ENCODE measurements around the gene BCLAF1. TPM values are rescaled to one million over a fixed set of nuclear protein-coding genes. Genes with fewer than 3 reads are reported as not detected.
A peak's percentile ranks its signal among the peaks of the same experiment; 100 is the strongest.
"Not testable (repeated sequence)": the region's sequence is repeated elsewhere in the genome, so short reads cannot be mapped to it uniquely, and the experiment has no call there.

The BCLAF1 gene
- total RNA-seq, 1 experiment from 2014 or later, result 207 TPM

DNA sequence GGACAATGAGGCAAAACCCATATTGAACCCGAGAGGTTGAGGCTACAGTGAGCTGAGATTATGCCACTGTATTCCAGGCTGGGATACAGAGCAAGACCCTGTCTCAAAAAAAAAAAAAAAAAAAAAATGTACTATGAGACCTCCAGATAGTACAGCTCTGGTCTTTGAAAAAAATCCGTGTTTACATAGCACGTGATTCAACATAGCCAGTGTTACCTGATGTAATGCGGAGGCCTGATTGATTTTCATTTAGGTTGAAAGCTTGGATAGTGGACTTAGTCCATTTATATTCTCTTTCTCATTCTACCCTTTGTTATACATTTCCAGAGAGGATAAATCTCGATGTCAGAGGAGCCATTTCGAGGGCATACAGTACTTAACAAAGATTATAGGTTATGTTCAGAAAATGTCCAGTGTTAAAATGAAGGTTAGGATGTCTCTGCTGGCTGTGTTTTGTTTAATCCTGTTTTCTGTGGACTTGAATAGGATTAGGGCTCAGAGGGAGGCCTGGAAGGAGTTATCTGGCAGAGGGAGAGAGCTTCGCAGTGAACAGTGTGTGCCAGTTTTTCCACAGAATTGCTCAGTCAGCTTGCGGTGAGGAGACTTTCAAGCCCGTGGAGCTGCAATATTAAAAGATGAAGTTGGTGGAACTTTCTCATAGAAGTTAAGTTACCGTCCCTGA lies 33.9 kb upstream of the BCLAF1 start:
- H3K27ac ChIP-seq, result no peak overlapping the region
- no peaks in the 10 kb centered on the region for H3K27me3 ChIP-seq
- no peaks in the 10 kb centered on the region for H3K4me1 ChIP-seq
- H3K4me3 ChIP-seq, result no peak overlapping the region
- H3K9me3 ChIP-seq (replicated peaks), result no peaks in the 10 kb centered on the region
- no peaks in the 10 kb centered on the region for H3K36me3 ChIP-seq
- DNase-seq, result no peak

DNA sequence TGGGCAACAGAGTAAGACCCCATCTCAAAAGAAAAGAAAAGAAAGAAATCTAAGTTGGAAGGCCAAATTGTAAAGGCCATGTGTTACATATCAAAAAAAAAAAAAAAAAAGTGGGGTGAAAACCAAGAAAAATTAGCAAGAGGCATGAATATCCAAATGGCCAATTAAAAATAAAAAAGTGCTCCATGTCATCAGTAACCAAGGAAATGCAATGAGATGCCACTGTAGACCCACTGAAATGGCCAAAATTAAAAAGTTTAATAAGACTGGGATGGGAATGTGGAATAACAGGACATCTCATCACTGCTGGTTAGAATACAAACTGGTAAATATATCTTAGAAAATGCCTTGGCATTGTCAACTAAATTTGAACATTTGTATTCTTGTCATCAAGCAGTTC lies 30.1 kb upstream of the BCLAF1 start:
- DNase-seq, result no peak
- H3K36me3 ChIP-seq, result no peaks in the 10 kb centered on the region
- H3K4me1 ChIP-seq, result no peaks in the 10 kb centered on the region
- H3K9me3 ChIP-seq (replicated peaks), result no peaks in the 10 kb centered on the region
- H3K27ac ChIP-seq, result no peak overlapping the region
- H3K4me3 ChIP-seq, result no peak overlapping the region
- 0 out of 2 replicates have a peak, but pooled peaks cover 6% of the 10 kb centered on the region for H3K27me3 ChIP-seq

DNA sequence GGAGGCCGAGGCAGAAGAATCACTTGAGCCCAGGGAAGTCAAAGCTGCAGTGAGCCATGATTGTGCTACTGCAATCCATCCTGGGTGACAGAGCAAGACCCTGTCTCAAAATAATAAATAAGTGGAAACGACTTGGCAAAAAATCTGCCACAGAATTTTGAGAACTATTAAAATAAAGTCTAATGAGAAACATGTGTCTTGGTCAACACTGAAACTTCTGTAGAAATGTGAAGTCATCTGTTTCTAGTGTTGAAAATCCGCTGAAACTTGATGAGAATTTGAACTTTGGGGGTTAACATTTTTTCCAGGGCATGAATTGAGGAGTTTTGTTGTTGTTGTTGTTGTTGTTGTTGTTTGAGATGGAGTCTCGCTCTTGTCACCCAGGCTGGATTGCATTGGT lies 29.0 kb upstream of the BCLAF1 start:
- Histone ChIP-seq H3K27ac (no peak overlapping the region), H3K9me3 (replicated peaks) (no peaks in the 10 kb centered on the region), H3K36me3 (no peaks in the 10 kb centered on the region), H3K4me3 (no peak overlapping the region), H3K27me3 (0 out of 2 replicates have a peak, but pooled peaks cover 6% of the 10 kb centered on the region), H3K4me1 (no peaks in the 10 kb centered on the region)
- DNase-seq, result no peak

DNA sequence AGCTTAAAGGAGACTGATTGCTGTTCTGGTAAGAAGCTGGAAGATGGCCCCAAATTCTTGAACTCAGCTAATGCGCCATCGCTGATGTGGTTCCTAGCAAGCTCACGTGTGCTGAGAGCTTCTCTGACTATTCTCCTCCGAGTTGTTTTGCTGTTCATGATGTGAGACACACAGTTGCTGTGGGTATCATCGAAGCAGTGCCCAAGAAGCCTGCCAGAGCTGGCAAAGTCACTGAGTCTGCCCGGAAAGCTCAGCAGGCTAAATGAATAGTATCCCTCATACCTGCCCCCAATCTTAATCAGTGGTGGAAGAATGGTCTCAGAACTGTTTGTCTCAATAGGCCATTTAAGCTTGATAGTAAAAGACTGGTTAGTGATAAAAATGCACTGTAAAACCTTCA lies 28.3 kb upstream of the BCLAF1 start:
- Histone ChIP-seq H3K4me1 (no peaks in the 10 kb centered on the region), H3K4me3 (no peak overlapping the region), H3K9me3 (replicated peaks) (no peaks in the 10 kb centered on the region), H3K27me3 (0 out of 2 replicates have a peak, but pooled peaks cover 6% of the 10 kb centered on the region), H3K36me3 (no peaks in the 10 kb centered on the region), H3K27ac (no peak overlapping the region)
- DNase-seq, result no peak

DNA sequence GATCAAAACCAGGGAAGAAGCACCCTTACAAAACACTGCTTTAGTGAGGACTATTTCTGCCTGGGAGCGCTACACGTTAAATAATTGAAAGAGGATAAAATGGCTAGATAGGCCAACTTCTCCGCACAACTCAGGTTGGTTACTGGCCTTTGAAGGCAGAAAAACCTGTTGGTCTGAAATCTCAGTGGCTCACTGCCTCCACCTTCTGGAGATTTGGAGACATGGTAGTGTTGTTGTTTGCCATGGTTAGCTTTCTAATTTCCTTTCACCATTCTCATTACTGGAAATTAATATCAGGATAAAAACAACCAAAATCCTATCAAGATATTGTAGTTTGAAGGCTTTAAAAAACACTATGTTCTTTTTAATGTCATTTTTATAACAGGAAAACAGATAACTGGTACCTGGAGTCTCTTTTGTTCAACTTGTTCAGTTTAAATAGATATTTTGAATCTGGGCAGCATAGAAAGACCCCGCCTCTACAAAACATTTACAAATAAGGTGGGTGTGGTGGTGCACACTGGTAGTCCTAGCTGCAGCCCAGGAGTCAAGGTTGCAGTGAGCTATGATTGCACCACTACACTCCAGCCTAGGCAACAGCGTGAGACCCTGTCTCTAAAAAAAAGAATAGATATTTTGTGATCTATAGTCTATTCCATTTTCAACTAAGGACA lies 27.5 kb upstream of the BCLAF1 start:
- Histone ChIP-seq H3K4me1 (no peaks in the 10 kb centered on the region), H3K27me3 (0 out of 2 replicates have a peak, but pooled peaks cover 6% of the 10 kb centered on the region), H3K9me3 (replicated peaks) (no peaks in the 10 kb centered on the region), H3K27ac (no peak overlapping the region), H3K36me3 (no peaks in the 10 kb centered on the region), H3K4me3 (no peak overlapping the region)
- DNase-seq, result peak; percentile 36 to 68

DNA sequence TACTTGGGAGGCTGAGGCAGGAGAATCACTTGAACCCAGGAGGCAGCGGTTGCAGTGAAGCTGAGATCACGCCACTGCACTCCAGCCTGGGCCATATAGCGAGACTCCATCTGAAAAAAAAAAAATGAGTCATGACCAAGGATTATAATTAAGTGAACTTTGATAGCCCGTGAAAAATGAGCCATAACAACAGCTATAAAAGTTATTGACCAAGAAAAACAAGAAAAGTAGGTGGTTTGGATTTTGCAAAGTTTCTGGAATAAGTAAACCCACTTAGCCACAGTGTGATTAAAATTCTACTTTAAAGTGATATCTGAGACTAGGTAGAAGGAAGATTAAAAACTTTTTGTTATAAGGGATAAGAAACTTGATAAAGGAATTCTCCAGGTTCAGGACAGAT lies 25.9 kb upstream of the BCLAF1 start:
- DNase-seq, result no peak
- H3K27me3 ChIP-seq, result 0 out of 2 replicates have a peak, but pooled peaks cover 6% of the 10 kb centered on the region
- no peaks in the 10 kb centered on the region for H3K9me3 ChIP-seq (replicated peaks)
- no peaks in the 10 kb centered on the region for H3K36me3 ChIP-seq
- H3K27ac ChIP-seq, result no peak overlapping the region
- H3K4me1 ChIP-seq, result no peaks in the 10 kb centered on the region
- no peak overlapping the region for H3K4me3 ChIP-seq

DNA sequence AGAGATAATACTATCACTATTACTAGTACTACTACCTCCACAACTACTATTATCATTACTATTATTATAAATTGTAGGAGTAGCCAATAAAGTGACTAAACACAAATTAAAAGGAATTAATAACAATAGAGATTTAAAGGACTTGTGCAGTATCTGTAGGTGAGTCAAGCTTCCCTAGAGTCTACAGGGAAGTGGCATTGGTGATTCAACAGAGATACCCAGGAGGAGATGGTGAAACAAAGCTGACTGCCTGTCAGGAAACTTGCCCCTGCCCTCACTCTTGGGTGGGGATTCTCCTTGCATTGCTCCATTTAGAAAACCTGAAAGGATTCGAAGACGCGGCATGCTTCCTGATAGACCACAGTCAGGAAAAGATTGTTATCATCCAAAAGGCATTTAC lies 23.3 kb upstream of the BCLAF1 start:
- H3K27ac ChIP-seq, result no peak overlapping the region
- H3K4me3 ChIP-seq, result no peak overlapping the region
- H3K4me1 ChIP-seq, result no peaks in the 10 kb centered on the region
- no peaks in the 10 kb centered on the region for H3K9me3 ChIP-seq (replicated peaks)
- H3K27me3 ChIP-seq, result 0 out of 2 replicates have a peak, but pooled peaks cover 6% of the 10 kb centered on the region
- no peaks in the 10 kb centered on the region for H3K36me3 ChIP-seq
- no peak for DNase-seq

DNA sequence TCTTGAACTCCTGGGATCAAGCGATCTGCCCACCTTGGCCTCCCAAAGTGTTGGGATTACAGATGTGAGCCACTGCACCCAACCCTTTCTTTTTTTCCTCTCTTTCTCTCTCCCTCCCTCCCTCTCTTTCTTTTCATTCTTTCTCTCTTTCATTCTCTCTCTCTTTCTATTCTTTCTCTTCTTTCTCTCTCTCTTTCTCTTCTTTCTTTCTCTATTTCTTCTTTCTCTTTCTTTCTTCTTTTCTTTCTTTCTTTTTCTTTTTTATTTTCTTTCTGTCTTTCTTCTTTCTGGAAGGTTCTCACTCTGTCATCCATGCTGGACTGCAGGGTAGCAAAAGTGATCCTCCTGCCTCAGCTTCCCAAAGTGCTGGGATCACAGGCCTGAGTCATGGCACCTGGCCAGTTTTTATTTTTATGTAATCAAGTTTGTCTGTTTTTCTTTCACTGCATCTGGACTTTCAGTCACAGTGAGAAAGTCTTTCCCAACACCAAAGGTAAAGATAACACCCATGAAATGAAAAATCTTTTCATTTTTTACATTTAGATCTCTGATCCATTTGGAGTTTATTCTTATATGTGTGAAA lies 20.2 kb upstream of the BCLAF1 start:
- no peak overlapping the region for H3K4me3 ChIP-seq
- no peak for DNase-seq
- no peak overlapping the region for H3K27ac ChIP-seq
- no peaks in the 10 kb centered on the region for H3K36me3 ChIP-seq
- H3K27me3 ChIP-seq, result no peaks in the 10 kb centered on the region
- no peaks in the 10 kb centered on the region for H3K4me1 ChIP-seq
- H3K9me3 ChIP-seq (replicated peaks), result no peaks in the 10 kb centered on the region

DNA sequence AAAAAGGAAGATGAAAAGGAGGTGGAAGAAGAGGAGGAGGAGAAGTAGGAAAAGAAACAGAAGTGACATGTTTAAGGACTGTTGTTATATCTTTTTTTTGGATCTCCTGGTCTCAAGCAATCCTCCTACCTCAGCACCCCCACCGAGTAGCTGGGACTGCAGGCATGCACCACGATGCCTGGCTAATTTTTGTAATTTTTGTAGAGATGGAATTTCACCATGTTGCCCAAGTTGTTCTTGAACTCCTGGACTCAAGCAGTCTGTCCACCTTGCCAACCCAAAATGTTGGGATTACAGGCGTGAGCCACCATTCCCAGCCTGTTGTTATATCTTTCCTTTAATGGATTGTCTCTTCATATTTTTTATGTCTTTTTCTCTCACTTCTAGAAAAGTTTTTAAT lies 19.5 kb upstream of the BCLAF1 start:
- H3K36me3 ChIP-seq, result no peaks in the 10 kb centered on the region
- DNase-seq, result no peak
- no peaks in the 10 kb centered on the region for H3K9me3 ChIP-seq (replicated peaks)
- no peak overlapping the region for H3K27ac ChIP-seq
- no peaks in the 10 kb centered on the region for H3K27me3 ChIP-seq
- H3K4me3 ChIP-seq, result no peak overlapping the region
- H3K4me1 ChIP-seq, result no peaks in the 10 kb centered on the region

DNA sequence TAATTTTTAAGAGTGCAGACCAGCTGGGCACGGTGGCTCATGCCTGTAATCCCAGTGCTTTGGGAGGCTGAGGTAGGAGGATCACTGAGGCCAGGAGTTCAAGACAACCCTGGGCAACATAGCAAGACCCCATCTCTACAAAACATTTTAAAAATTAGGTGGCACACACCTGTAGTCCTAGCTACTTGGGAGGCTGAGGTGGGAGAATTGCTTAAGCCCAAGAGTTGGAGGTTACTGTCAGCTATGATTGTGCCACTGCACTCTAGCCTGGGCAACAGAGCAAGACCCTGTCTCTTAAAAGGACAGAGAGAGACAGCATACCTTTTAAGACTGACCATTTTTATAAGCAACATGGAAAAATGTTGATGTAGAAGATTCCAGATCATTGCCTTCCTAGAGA lies 18.8 kb upstream of the BCLAF1 start:
- not testable (repeated sequence) for H3K9me3 ChIP-seq (replicated peaks); DNase-seq; H3K27me3 ChIP-seq

DNA sequence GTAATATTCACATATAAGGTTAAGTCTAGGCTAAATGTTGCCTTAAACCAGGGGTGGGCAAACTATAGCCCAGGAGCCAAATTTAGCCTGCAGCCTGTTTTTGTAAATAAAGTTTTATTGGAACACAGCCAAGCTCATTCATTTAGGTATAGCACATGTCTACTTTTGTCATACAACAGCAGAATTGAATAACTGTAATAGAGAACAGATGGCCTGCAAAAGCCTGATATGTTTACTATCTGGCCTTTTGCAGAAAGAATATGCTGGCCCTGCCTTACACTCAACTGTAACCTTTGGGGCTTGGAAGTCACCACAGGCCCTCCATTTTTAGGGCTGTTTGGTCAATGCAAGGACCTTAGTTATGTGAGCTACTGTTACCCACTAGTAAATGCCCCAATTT lies 17.7 kb upstream of the BCLAF1 start:
- H3K27ac ChIP-seq, result no peak overlapping the region
- H3K27me3 ChIP-seq, result no peaks in the 10 kb centered on the region
- no peaks in the 10 kb centered on the region for H3K36me3 ChIP-seq
- no peaks in the 10 kb centered on the region for H3K9me3 ChIP-seq (replicated peaks)
- no peak for DNase-seq
- no peaks in the 10 kb centered on the region for H3K4me1 ChIP-seq
- H3K4me3 ChIP-seq, result no peak overlapping the region

More for the DNA sequence above, 18.8 kb upstream of the BCLAF1 start:
- not testable (repeated sequence) for H3K36me3 ChIP-seq, H3K4me1 ChIP-seq, H3K4me3 ChIP-seq, H3K27ac ChIP-seq

DNA sequence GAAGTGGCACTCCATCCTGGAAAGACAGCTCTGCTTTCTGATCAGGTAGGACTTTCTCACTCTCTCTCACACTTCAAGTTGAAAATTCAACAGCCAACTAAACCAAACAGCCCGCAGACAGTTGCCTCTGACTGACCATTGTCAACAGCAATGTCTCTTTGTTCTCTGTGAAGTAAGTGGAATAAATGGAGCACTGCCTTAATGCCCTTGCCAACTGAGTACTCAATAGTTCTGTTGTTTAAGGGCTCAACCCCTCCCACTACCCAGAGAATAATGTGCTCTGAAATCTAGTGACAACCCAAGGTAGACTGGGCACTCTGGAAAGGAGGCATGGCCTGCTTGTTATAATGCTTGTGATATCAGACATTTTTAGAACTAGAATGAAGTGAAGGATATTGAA lies 16.8 kb upstream of the BCLAF1 start:
- DNase-seq, result no peak
- Histone ChIP-seq H3K36me3 (no peaks in the 10 kb centered on the region), H3K4me1 (no peaks in the 10 kb centered on the region), H3K27me3 (no peaks in the 10 kb centered on the region), H3K27ac (no peak overlapping the region), H3K4me3 (no peak overlapping the region), H3K9me3 (replicated peaks) (no peaks in the 10 kb centered on the region)

DNA sequence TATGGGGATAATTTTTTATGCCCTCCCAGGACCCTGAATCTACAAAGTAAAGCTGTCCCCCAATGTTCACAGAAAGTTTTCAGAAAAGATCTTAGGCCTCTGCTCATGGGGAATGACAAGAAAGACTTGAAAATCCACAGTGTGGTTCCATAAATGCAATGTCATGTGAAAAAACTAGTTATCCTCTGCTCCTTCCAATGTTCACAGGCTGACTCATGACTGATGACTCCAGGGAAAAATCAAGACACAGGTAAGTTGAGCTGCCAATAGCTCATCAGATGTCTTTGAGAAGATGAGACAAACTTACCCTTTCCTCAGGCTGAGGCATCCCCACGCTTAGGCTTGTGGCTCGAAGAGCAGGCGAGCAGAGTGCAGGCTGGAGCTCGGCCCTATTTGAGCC lies 14.8 kb upstream of the BCLAF1 start:
- DNase-seq, result no peak
- no peak overlapping the region for H3K4me3 ChIP-seq
- H3K4me1 ChIP-seq, result no peaks in the 10 kb centered on the region
- H3K27ac ChIP-seq, result no peak overlapping the region
- no peaks in the 10 kb centered on the region for H3K27me3 ChIP-seq
- no peaks in the 10 kb centered on the region for H3K36me3 ChIP-seq
- H3K9me3 ChIP-seq (replicated peaks), result no peaks in the 10 kb centered on the region

DNA sequence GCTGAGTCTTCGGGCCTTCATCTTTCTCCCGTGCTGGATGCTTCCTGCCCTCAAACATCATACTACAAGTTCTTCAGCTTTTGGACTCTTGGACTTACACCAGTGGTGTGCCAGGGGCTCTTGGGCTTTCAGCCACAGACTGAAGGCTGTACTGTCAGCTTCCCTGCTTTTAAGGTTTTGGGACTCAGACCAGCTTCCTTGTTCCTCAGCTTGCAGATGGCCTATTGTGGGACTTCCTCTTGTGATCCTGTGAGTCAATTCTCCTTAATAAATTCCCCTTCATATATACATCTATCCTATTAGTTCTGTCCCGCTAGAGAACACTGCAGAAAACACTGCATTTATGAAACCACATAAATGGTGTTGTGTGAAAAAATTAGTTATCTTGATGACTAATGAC lies 13.9 kb upstream of the BCLAF1 start:
- Histone ChIP-seq H3K9me3 (replicated peaks) (no peaks in the 10 kb centered on the region), H3K4me1 (no peaks in the 10 kb centered on the region), H3K36me3 (no peaks in the 10 kb centered on the region), H3K27me3 (no peaks in the 10 kb centered on the region), H3K27ac (no peak overlapping the region), H3K4me3 (no peak overlapping the region)
- DNase-seq, result no peak

DNA sequence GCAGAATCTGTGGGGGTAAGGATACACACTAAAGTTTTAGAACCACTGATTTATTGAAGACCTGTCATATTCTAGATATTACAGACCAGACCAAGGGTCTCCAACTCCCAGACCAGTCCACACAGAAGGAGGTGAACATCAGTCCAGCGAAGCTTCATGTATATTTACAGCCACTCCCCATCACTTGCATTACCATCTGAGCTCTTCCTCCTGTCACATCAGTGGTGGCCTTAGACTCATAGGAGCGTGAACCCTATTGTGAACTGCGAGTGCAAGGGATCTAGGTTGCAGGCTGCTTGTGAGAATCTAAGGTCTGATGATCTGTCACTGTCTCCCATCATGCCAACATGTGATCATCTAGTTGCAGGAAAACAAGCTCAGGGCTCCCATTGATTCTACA lies 5.0 kb upstream of the BCLAF1 start:
- no peak overlapping the region for H3K27ac ChIP-seq
- no peaks in the 10 kb centered on the region for H3K9me3 ChIP-seq (replicated peaks)
- H3K4me1 ChIP-seq, result no peaks in the 10 kb centered on the region
- H3K4me3 ChIP-seq, result no peak overlapping the region
- H3K27me3 ChIP-seq, result no peaks in the 10 kb centered on the region
- DNase-seq, result no peak
- no peaks in the 10 kb centered on the region for H3K36me3 ChIP-seq
